Measurements from ENCODE around the gene CAMK1G.

Gene CAMK1G

DNA sequence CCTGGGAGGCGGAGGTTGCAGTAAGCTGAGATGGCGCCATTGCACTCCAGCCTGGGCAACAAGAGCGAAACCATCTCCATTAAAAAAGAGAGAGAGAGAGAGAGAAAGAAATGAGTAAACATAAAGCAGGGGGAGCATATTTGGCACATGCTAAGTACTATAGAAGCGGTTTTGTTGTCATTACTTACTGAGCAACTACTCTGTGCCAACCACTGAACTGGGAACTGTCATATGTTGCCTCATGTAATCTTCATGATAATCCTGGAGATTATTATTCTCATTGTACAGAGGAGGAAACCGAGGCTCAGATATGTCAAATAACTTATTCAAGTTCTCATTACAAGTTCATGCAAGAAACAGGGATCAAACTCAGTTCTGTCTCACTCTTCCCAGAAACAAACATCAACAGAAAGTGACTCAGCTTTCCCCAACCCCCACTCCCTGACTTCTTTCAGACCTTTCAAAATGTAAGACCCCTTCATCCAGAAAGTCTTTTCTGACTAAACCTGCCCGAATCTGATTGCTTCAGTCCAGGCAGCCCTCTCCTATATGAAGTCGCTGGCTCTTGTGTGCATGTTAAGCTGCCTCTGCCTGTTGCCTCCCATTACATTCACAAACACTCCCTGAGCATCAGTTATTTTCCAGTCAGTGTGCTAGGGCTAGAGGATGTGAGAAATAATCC lies 45.2 kb downstream of the CAMK1G start:
- no peaks in the 10 kb centered on the region for H3K9me3 ChIP-seq (ENCODE audit: control insufficient read depth, insufficient read depth, low read length)
- no peak overlapping the region for H3K9ac ChIP-seq (ENCODE audit: low read depth, low read length)
- H3K27me3 ChIP-seq (ENCODE audit: control insufficient read depth, insufficient read depth, low read length): no peaks in the 10 kb centered on the region
- no peak overlapping the region for H3K27ac ChIP-seq (ENCODE audit: low read depth, low read length)
- no peak overlapping the region for H3K4me3 ChIP-seq (ENCODE audit: low read depth, low read length)
- peaks cover 15% of the 10 kb centered on the region for H3K4me1 ChIP-seq (ENCODE audit: control insufficient read depth, insufficient read depth, low read length)
- H3K36me3 ChIP-seq (ENCODE audit: control insufficient read depth, insufficient read depth, low read length): no peaks in the 10 kb centered on the region

DNA sequence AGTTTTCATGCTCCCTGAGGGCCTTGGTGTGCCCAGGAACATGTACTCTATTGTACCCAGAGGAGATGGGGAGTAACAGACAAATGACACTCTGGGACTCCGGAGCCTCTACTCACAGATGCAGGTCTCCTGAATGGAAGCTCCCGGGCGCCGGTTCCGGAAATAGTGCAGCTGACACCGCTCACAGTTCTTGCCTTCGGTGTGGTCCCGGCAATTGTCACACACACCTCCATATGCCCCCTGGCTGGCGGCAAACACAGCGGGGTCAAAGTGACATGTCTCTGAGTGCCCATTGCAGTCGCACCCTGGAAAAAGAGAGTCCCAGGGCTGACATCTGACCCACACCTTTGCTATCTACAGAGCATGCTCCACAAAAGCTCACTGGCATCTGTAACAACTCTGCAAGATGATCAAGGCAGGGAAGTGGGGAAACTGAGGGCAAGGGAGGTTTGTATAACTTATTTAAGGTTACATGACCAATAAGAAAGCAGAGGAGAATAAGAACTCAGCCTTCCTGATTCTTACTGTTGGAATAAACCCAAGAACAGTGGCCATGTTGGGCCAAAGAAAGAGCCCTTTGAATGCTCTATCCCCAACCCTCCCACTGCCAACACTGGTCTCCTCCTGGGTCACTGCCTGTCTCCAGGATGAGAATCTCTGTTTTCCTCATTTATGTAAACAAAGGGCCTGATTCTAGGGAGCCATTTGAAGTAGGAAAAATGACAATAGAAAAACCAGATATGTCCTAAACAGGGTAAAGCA lies 46.3 kb downstream of the CAMK1G start:
- Histone ChIP-seq H3K9ac (ENCODE audit: low read depth, low read length) (no peak overlapping the region), H3K4me1 (ENCODE audit: control insufficient read depth, insufficient read depth, low read length) (peaks cover 15% of the 10 kb centered on the region), H3K27me3 (ENCODE audit: control insufficient read depth, insufficient read depth, low read length) (no peaks in the 10 kb centered on the region), H3K9me3 (ENCODE audit: control insufficient read depth, insufficient read depth, low read length) (no peaks in the 10 kb centered on the region), H3K36me3 (ENCODE audit: control insufficient read depth, insufficient read depth, low read length) (no peaks in the 10 kb centered on the region), H3K27ac (ENCODE audit: low read depth, low read length) (no peak overlapping the region), H3K4me3 (ENCODE audit: low read depth, low read length) (no peak overlapping the region)

DNA sequence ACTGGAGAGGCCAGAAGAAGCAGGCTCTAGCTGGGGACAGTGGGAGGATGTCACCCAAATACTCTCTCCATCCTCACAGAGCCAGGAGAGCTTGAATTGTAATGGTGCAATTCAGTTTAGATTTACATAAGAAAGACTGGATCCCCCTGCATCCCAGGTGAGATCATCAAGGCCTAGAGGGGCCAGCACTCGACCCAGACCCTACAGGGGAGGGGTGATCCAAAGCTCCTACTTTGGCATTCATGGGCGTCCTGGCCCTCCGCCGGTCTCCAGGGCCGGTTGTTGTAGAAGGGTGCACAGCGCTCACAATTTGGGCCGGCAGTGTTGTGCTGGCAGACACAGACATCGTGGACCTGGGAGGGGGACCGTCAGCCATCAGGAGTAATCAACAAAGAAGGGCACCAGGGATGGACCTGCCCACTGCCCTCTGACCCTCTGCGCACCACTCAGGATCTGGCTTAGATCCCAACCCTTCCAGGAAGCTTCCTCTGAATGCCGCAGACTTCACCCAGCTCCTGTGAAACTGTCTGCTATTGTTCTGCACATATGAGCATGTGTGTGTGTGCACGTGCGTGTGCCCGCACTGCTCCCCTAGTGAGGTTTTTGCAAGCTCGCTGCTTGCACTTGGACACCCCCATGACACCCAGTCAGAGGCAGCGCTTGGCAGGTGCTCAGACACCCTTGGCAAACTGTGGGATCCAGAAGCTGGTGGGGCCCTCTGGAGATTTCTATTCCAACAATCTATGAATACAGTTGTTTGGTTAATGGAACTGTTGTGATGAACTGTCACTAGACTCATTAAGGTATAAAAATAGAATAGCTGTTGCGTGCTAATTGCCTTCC lies 47.1 kb downstream of the CAMK1G start:
- H3K9ac ChIP-seq (ENCODE audit: low read depth, low read length): no peak overlapping the region
- H3K4me1 ChIP-seq (ENCODE audit: control insufficient read depth, insufficient read depth, low read length): peaks cover 15% of the 10 kb centered on the region
- no peaks in the 10 kb centered on the region for H3K27me3 ChIP-seq (ENCODE audit: control insufficient read depth, insufficient read depth, low read length)
- no peak overlapping the region for H3K4me3 ChIP-seq (ENCODE audit: low read depth, low read length)
- no peaks in the 10 kb centered on the region for H3K9me3 ChIP-seq (ENCODE audit: control insufficient read depth, insufficient read depth, low read length)
- H3K27ac ChIP-seq (ENCODE audit: low read depth, low read length): no peak overlapping the region
- no peaks in the 10 kb centered on the region for H3K36me3 ChIP-seq (ENCODE audit: control insufficient read depth, insufficient read depth, low read length)

DNA sequence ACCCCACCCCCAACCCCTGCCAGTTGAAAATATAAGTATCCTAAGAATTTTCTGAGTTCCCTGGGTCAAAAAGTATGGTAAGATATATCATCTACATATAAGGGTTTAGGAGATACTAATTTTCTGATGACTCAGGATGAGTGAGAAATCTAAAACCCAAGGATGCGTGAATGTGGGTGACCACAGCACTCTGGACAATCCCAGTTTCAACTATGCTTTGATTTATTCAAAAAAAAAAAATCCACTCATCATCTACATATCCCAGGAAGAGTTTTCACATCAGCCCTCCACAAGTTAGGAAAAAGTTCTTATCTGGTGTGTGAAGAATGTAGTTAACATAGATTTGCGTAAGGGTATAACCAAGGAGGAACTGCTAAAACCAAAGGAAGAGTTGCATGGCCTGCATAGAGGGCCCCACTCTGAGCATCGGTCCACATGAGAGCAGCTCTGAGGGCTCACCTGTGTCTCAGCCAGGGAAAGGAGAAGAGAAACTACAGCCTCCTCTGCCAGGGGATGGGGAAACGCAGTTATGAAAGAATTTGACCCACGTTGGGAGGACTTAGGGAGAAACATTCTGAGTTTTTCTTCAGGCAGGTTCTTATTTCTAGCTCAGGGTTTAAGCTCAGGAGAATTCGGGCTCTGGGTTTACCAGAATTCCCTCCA lies 50.0 kb downstream of the CAMK1G start:
- Histone ChIP-seq H3K9ac (ENCODE audit: low read depth, low read length) (no peak overlapping the region), H3K4me3 (ENCODE audit: low read depth, low read length) (no peak overlapping the region), H3K36me3 (ENCODE audit: control insufficient read depth, insufficient read depth, low read length) (no peaks in the 10 kb centered on the region), H3K27me3 (ENCODE audit: control insufficient read depth, insufficient read depth, low read length) (no peaks in the 10 kb centered on the region), H3K27ac (ENCODE audit: low read depth, low read length) (no peak overlapping the region), H3K9me3 (ENCODE audit: control insufficient read depth, insufficient read depth, low read length) (no peaks in the 10 kb centered on the region), H3K4me1 (ENCODE audit: control insufficient read depth, insufficient read depth, low read length) (peaks cover 15% of the 10 kb centered on the region)

DNA sequence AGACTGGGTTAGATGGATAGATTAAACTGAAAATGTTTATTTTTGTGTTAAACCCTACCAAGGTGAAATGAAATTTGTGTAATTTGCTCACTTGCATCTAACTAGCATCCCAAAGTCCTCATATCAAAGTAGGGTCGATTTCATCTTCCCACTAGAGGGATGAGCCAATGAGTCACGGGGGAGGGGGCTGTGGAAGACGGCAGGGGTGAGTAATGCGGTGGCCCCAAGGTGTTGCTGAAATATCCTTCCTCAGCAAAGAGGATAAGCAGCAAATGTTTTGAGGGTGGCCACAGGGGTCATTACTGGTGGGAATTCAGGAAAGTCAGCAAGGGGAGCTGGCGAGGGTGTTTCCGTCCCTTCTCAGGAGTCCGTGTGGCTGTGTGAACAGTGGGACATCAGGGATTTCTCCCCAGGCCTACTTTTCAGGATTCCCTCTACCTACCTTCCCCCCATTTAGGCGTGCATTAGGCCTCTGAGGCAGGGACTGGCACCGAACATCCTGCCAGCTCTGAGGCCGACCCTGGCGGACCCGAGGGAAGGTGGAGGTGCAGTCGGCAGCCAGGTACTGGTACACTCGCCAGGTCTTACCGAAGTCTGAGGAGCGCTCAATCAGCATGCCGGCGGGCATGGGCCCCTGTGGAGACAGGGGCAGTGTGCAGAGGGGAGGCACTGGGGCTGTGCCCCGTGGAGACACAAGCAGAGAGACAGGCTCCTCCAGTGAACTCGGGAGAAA lies 50.7 kb downstream of the CAMK1G start:
- Histone ChIP-seq H3K9me3 (ENCODE audit: control insufficient read depth, insufficient read depth, low read length) (no peaks in the 10 kb centered on the region), H3K4me1 (ENCODE audit: control insufficient read depth, insufficient read depth, low read length) (peaks cover 13% of the 10 kb centered on the region), H3K36me3 (ENCODE audit: control insufficient read depth, insufficient read depth, low read length) (no peaks in the 10 kb centered on the region), H3K9ac (ENCODE audit: low read depth, low read length) (no peak overlapping the region), H3K27ac (ENCODE audit: low read depth, low read length) (no peak overlapping the region), H3K4me3 (ENCODE audit: low read depth, low read length) (no peak overlapping the region), H3K27me3 (ENCODE audit: control insufficient read depth, insufficient read depth, low read length) (no peaks in the 10 kb centered on the region)

DNA sequence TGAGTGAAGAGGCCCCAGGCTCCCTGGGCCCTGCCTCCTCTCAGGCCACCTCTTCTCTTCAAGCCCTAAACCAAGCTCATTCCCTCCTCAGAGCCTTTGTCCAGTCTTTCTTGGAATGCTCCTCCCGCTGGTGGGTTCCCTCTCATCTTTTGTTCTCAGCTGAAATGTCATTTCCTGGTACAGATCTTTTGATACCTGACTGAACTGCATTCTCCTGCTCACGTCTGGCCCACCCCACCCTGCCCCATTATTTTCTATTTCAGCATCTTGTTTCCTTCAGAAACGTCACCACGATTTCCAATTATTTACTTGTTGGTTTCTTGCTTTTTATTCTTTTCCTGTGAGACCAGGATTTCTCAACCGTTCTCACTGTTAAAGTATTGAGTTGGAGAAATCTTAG lies 52.3 kb downstream of the CAMK1G start:
- no peaks in the 10 kb centered on the region for H3K36me3 ChIP-seq (ENCODE audit: control insufficient read depth, insufficient read depth, low read length)
- H3K4me3 ChIP-seq (ENCODE audit: low read depth, low read length): no peak overlapping the region
- no peaks in the 10 kb centered on the region for H3K4me1 ChIP-seq (ENCODE audit: control insufficient read depth, insufficient read depth, low read length)
- no peak overlapping the region for H3K27ac ChIP-seq (ENCODE audit: low read depth, low read length)
- no peaks in the 10 kb centered on the region for H3K27me3 ChIP-seq (ENCODE audit: control insufficient read depth, insufficient read depth, low read length)
- H3K9ac ChIP-seq (ENCODE audit: low read depth, low read length): no peak overlapping the region
- no peaks in the 10 kb centered on the region for H3K9me3 ChIP-seq (ENCODE audit: control insufficient read depth, insufficient read depth, low read length)

DNA sequence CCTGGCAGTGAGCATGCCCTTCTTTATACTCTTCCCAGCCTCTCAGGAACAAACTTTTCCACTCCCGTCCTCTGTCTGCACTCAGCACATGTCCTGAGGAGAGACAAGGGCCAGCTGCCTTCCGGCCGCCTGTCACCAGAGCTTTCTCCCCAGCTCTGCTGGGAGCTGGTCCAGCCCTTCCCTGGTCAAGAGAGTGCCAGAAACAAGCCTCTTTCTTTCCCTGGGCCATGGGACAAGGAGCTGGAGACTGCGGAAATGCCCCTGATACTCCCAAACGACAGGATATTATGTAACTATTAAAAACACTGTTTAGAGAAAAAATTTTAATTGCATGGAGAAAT lies 58.3 kb downstream of the CAMK1G start:
- Histone ChIP-seq H3K36me3 (ENCODE audit: control insufficient read depth, insufficient read depth, low read length) (no peaks in the 10 kb centered on the region), H3K9ac (ENCODE audit: low read depth, low read length) (no peak overlapping the region), H3K4me3 (ENCODE audit: low read depth, low read length) (no peak overlapping the region), H3K4me1 (ENCODE audit: control insufficient read depth, insufficient read depth, low read length) (peaks cover 7% of the 10 kb centered on the region; the same call in 1 of the 2 replicates), H3K9me3 (ENCODE audit: control insufficient read depth, insufficient read depth, low read length) (no peaks in the 10 kb centered on the region), H3K27ac (ENCODE audit: low read depth, low read length) (no peak overlapping the region), H3K27me3 (ENCODE audit: control insufficient read depth, insufficient read depth, low read length) (no peaks in the 10 kb centered on the region)

DNA sequence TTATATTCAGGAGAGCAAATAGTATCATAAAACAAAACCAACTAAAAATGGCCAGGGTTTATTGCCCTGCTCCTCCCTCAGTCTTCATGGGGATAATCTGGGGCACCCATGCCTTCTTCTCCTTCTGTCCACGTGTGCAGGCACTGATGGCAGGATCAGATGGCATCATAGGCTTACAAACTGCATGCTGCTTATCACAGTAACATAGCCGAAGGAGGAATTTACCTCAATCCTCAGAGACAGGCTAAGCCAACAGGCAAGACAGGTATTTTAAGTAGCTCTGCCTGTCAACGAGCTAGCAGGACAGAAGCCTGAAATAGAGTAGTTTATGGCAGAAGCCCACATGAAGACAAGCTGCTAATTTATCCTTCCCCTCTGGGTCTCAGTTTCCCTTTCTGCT lies 59.3 kb downstream of the CAMK1G start:
- H3K4me1 ChIP-seq (ENCODE audit: control insufficient read depth, insufficient read depth, low read length): peaks cover 7% of the 10 kb centered on the region; the same call in 1 of the 2 replicates
- no peaks in the 10 kb centered on the region for H3K9me3 ChIP-seq (ENCODE audit: control insufficient read depth, insufficient read depth, low read length)
- no peak overlapping the region for H3K27ac ChIP-seq (ENCODE audit: low read depth, low read length)
- H3K36me3 ChIP-seq (ENCODE audit: control insufficient read depth, insufficient read depth, low read length): no peaks in the 10 kb centered on the region
- H3K9ac ChIP-seq (ENCODE audit: low read depth, low read length): no peak overlapping the region
- H3K27me3 ChIP-seq (ENCODE audit: control insufficient read depth, insufficient read depth, low read length): no peaks in the 10 kb centered on the region
- H3K4me3 ChIP-seq (ENCODE audit: low read depth, low read length): no peak overlapping the region

DNA sequence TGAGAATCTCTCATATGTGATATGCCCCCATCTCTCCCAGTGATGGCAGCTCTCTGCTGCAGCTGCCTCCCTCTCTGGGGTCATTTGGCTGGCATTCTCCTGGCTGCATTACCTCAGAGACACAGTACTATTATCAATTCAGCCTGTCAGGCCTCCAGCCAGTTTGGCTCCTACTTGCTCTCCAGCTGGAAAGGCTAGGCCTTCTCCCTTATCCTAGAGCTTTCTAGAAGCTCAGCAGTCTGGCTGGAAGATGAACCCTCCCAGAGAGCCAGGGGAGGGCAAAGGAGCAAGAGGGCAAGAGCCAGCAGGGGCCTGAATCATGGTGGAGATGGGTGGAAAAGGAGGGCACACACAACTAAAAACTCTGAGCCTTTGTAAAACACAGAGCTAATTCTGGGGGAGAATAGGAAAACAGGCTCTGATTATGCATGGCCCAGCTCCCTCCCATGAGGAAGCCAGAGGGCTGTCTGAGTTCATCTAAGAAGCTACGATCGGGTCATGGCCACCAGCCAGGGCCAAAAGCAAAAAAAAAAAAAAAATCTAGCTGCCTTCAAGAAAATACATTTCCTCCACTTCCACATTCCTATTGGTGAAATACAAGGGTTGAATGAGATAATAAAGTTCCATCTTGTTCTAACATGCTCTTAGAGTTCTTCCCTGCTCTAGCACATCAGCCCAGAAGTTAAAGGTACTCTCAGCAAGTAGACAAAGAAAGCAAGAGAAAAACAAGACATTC lies 59.9 kb downstream of the CAMK1G start:
- Histone ChIP-seq H3K9ac (ENCODE audit: low read depth, low read length) (no peak overlapping the region), H3K36me3 (ENCODE audit: control insufficient read depth, insufficient read depth, low read length) (no peaks in the 10 kb centered on the region), H3K9me3 (ENCODE audit: control insufficient read depth, insufficient read depth, low read length) (no peaks in the 10 kb centered on the region), H3K27me3 (ENCODE audit: control insufficient read depth, insufficient read depth, low read length) (no peaks in the 10 kb centered on the region), H3K4me3 (ENCODE audit: low read depth, low read length) (no peak overlapping the region), H3K27ac (ENCODE audit: low read depth, low read length) (no peak overlapping the region), H3K4me1 (ENCODE audit: control insufficient read depth, insufficient read depth, low read length) (peaks cover 7% of the 10 kb centered on the region; the same call in 1 of the 2 replicates)

All from HUES48 (cell line).